SH-SY5Y (cell line): ENCODE results near the gene MFF.

Experiments used
- GATA2 ChIP-seq: IDR thresholded peaks from 2 replicates; pipeline ENCODE4 v1.6.1; 2011; ENCODE audit warnings: mild to moderate bottlenecking, low read depth, low read length
- GATA3 ChIP-seq: IDR thresholded peaks from 2 replicates; pipeline ENCODE4 v1.6.1; 2011; ENCODE audit warnings: low read depth, mild to moderate bottlenecking, low read length, moderate library complexity

MFF gene

DNA sequence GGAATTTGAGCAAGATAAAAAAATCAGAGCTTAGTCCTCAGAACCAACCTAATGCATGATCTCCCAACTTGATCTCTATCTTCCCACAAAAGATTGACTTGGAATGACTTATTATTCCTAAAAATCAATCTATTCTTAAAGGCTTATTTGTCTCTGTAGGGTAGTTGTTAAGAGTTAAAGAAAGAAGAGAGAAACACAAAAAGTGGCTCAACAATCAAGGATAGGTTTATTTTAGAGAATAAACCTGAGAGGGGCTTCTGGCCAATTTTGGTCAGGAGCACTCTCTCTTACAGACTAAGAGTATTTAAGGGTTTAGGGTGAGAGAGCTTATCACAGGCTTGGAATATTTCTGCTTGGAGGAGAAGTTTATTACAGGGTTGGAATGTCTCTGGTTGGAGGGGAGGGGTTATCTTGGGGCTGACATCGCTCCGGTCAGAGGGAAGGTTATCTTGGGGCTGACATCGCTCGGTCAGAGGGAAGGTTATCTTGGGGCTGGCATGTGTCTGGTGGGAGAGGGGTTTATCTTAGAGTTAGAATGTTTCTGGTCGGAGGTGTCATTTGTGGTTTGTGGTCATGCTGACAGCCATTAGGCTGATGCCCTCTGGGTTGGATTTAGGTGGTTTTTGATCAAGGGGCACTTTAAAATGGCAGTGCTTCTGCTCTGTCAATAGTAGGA, 2.4 kb upstream of the MFF start:
- no peak for TF ChIP-seq GATA2
- TF ChIP-seq GATA3, result no peak

- no peak for TF ChIP-seq GATA2
- TF ChIP-seq GATA3, result no peak
Measured at GRCh38 chr2:227323818-227324217, 1.2 kb upstream of the MFF start.

DNA sequence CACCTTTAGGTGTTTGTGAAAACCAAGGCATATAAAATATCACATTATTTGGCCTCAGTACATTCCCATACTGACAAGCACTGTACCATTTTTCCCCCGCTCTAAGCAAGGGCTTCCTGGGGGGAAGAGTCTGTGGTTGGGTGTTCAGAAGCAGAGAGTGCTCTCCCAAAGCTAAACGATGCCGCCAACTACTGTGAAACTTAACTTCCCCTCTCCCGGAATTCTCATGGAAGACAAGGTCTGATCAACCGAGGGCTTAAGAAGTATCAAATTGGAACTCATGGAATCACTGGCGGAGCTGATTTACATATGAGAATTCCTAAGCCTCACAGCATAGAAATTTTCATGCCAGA, 433 bp upstream of the MFF start:
- TF ChIP-seq GATA2, result no peak
- TF ChIP-seq GATA3, result no peak

DNA sequence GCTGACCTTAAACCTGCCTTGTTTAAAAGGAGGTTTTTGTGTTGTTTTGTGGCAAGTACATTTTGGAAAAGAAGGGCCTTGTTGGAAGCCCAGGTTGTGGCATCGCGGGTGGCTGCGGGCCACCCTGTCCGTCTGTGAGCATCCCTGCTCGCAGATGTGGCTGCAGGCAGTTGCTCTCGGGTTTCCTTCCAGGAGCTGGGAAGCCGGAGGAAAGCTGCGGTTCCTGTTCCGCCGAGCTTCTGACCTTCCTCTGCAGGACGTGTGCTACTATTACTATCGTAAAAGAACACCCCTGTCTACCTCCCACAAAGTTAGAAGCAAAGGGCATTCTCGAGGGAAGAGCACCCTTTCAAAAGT, 766 bp downstream of the MFF start:
- TF ChIP-seq GATA2 (no peak), GATA3 (no peak)

DNA sequence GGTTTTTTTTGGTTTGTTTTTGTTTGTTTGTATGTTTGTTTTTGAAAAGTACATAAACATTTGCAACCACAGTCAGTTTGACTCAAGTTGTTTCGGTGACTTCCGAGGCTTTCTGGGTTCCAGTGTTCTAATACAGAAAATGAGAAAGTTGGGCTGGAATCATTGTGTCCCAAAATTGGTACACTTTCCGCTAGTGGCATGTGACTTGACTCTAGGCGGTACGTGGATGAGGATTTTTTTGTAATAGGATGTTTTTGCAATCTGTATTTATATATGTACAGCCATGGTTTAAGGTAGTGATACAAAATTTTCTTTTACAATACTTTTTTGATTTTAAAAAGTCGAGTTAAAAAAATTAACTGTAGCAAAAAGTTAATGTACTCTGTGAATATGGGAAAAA, 1.7 kb downstream of the MFF start:
- TF ChIP-seq GATA3, result no peak
- TF ChIP-seq GATA2, result no peak

DNA sequence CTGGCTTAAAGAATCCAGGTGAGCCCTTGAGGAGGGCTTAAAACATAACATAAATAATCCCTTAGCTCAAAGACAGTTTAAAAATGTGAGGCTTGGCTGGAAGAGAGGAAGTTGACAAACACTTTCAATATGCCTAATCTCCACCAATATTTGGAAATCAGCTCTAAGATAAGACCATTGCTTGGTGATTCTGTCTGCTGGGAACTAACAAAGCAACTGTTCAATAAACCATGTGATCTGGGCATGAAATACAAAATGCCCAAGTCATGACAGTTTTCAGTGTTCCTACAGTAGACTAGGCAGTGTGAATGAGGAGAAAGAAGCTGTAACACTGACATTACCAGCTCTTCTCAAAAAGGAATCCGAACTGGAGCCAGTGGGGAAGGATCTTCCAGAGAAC, 10.7 kb downstream of the MFF start:
- no peak for TF ChIP-seq GATA2

GRCh38 chr2:227337442-227337841, 12.4 kb downstream of the MFF start:
- TF ChIP-seq GATA3 (no peak), GATA2 (no peak)

- TF ChIP-seq GATA3 (no peak), GATA2 (no peak)
Measured at GRCh38 chr2:227339098-227339599, 14.1 kb downstream of the MFF start.

DNA sequence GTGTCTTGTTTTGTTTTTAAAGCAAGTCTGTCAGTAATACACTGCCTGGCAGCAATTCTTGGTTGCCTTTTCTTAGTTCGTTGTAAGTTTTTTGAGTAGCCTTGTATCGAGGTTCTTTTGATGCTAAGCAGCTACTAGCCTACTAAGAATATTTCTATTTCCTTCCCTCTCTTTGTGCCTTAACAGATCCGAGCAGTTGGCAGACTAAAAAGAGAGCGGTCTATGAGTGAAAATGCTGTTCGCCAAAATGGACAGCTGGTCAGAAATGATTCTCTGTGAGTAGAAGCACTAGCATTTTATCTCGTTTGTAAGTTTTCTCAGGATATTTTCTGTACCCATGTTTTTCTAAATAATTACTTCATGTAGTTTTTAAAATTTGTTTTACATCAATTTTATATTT, 15.1 kb downstream of the MFF start:
- TF ChIP-seq GATA2 (no peak), GATA3 (no peak)

DNA sequence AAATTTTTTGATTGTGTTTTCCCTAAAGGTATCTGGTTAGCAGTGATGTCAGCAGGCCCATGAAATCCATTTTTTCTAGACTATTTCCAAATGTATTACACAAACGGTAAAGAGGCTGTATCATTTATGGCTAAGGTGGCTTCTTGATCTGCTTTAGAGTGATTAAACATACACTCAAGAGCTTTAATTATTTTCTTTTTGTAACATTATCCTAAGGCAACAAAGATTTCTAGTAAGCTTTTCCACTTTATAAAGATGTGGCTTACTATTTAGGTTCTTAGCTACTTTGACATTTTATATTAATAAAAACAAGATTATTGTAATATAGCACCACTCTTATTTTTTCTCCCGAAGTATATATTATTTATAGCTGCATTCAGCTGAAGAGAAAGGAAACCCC, 16.5 kb downstream of the MFF start:
- TF ChIP-seq GATA3 (no peak), GATA2 (no peak)

DNA sequence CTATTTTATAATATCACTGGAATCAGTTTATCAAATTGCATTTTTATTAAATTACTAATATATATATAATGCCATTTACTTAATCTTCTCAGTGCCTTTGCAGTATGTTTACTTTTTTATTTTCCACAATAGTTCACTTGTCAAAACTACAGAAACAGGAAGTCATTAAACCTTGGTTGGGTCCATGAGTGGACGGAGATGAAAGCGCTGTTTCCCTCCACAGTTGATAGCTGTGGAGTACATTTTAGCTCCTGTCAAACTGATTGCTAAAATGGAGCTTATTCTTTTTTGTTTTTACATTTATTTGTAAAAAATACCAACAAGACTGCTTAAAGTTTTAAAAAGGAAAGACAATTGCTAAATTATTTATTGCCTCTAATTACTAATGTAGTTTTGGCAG, 19.2 kb downstream of the MFF start:
- no peak for TF ChIP-seq GATA3
- TF ChIP-seq GATA2, result no peak

GRCh38 chr2:227347117-227347516, 22.1 kb downstream of the MFF start:
- no peak for TF ChIP-seq GATA2
- TF ChIP-seq GATA3, result no peak

DNA sequence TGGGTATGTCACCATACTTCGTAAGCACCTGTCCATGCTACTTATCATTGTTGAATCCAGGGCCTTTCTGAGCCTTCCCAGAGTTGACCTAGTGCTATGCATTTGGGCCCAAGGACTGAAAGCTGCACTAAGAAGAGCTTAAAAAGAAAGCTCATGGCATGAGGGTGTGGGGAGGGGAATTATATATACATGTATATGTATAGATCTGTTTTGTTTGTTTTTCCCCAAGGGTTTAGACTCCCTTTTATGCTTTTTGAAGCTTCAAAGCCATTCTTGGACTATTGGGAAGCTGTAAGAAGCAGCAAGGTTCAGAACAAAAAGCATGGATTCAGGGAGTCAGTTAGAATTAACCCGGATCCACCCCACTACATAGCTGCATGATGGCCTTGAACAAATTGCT, 23.3 kb downstream of the MFF start:
- TF ChIP-seq GATA3 (no peak), GATA2 (no peak)

DNA sequence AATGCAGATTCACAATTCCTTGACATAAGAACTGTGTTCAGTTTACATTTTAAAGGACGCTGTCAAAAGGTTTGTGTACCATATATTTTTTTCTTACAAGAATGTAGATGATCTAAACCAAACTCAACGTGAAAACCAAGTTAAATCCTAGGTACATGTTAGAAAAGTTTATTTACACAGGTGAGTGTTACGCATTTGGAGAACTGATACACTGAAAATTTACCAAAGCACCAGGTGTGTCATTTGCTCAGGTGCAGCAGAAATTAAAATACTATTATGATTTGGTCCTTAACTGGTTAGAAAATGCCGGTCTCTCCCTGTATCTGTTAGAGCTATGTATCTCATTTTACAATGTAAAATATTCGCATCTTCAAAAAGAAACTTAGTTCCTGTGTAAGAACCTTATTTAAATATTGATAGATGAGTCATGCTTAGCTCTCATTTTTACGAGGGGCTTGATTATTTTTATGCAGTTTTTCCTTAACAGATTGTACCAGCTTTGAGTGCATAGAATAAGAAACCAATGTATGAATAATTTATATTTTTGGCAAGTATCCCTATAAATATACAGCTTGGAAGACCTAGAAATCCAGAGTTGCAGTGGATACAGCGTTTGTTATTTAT, 25.1 kb downstream of the MFF start:
- TF ChIP-seq GATA3 (no peak), GATA2 (no peak)

DNA sequence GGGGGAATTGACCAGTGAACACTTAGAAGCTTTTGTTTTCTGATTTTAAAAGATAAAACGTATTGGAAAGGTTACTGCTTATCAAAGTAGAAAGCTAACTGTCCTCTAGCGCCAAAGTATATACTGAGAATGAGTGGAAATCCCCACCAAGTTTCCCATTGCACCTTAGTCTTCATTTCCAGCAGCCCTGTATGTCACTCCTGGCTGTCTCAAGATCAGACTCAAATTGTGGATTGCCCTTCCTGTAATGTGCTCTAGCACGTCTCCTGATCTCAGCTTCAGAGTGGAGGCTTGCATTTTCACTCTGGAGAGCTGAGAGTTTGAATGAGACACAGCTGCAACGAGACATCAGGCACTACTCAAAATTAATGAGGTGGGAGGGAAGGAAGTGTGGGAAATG, 26.6 kb downstream of the MFF start:
- no peak for TF ChIP-seq GATA2
- TF ChIP-seq GATA3, result no peak

DNA sequence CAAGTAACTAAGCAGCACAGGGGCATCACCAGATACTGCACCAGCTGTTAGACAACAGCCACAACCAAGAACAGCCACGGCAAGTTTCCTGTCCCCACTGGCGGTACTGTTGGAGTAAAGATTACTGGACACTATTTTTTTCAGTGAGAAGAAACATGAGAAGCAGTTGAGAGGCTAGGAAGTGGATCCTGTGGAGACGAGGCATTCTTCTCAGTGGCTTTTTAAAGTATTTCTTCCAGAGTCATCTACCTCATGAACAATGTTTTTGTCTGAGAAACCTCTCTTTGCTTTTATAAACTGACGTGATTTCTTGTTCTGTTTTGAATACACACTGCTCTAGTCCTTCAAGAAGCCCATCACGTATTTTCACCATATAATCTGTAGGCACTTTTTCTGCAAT, 35.3 kb downstream of the MFF start:
- TF ChIP-seq GATA2, result no peak
- TF ChIP-seq GATA3, result no peak
